Ramos (cell line): Measurements from ENCODE around the gene KIF9.
"Not testable (repeated sequence)": the region's sequence is repeated elsewhere in the genome, so short reads cannot be mapped to it uniquely, and the experiment has no call there.

Experiments
- in situ Hi-C: fragments of 300-500 bp; cut with MboI; formaldehyde crosslinking; loops from one replicate; pipeline ENCODE4 v1.14.3; 2022; ENCODE audit warnings: low sequenced_read_pairs; ENCODE audit not compliant: unreplicated experiment

The KIF9 gene

DNA sequence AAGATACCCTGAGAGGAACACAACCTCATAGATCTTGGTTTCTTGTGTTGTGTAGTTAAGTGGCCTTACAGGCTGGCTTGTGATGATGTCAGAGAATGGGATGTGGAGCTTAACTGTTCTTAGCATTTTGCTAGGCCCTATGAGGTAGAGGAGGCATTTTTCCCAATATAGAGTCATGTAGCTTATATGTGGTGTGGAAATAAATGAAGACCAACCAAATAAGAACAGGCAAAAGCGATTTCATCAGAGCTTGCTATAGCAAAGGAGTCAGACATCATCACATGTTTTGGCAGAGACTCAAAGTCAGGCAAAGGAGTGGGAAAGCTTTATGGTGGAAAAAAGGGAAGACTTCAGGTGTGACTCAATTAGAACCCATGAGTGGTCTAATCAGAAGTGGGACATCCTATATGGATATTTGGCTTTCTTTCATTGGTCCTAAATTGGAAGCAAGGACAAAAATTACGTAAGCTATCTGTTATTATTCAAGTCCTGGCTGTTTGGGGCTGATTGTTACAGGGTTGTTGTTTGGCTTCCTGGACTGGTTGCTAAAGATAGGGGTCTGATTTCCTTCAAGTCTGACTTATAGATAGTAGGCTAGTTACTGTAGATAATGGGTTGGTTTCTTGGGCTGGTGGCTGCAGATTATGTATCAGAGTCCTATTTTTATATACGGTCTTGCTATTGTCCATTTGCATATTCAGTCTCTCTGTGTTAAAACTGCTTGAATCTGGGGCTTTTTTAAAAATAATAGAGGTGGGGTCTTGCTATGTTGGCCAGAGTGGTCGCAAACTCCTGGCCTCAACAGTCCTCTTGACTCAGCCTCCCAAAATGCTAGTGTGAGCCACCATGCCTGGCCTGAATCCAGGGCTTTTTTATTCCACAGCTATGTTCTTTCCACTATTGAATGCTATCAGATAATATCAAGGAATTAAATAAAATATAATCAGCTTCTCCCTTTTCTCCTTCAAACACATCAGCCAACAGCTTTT, 88.4 kb downstream of the KIF9 start:
- in situ Hi-C loops = no loop called here

DNA sequence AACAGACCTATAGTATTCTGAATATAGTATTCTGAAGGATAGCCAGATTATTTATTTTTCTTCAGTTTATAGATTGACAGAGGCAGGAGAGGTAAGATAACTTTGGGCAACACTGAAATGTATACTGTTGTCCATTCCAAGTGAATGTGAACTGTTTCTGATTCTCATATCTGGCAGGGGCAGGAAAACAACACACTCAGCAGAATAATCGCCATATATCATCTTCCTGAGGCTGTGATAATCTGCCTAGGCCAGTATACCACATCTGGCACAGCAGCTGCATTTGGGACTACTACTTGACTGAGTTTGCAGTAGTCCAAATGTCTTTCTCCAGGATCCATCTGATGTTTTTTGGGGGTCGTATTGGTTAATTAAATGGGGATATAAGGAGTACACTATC, 96.3 kb downstream of the KIF9 start:
- in situ Hi-C loops = no loop called here

DNA sequence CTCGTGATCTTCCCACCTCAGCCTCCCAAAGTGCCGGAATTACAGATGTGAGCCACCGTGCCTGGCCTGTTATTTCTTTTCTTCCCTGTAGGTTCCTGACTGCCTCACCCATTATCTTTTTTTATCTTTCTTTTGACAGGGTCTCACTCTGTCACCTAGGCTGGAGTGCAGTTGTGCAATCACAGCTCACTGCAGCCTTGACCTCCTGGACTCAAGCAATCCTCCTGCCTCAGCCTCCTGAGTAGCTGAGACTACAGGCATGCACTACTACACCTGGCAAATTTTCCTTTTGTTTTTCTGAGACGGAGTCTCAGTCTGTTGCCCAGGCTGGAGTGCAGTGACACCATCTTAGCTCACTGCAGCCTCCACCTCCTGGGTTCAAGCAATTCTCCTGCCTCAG, 100.9 kb downstream of the KIF9 start:
- in situ Hi-C loops = not testable (repeated sequence)

DNA sequence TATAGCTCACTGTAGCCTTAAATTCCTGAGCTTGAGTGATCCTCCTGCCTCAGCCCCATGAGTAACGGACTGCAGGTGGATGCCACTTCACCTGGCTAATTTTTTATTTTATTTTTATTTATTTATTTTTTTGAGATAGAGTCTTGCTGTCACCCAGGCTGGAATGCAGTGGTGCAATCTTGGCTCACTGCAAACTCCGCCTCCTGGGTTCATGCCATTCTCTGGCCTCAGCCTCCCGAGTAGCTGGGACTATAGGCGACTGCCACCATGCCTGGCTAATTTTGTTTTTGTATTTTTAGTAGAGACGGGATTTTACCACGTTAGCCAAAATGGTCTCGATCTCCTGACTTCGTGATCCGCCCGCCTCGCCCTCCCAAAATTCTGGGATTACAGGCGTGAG, 102.6 kb downstream of the KIF9 start:
- in situ Hi-C loops = not testable (repeated sequence)
